Liver (tissue), 9 donors: ENCODE data around the gene THEM4. TPM values are rescaled to one million over a fixed set of nuclear protein-coding genes. Genes with fewer than 3 reads are reported as not detected.

Source experiments
- DNase-seq: peaks from one replicate; pipeline ENCODE4 v3.0.0-alpha.2; 2017; ENCODE audit warnings: low spot score
- H3K27ac ChIP-seq, 2 donors: one replicate each; pipeline ENCODE4 v1.7.0; 2013; ENCODE audit warnings: inconsistent platforms in 2 of 2, low read length in 2 of 2, control low read depth in 1 of 2, low read depth in 1 of 2, mild to moderate bottlenecking in 1 of 2
- H3K27me3 ChIP-seq, 4 donors: one replicate each; pipeline versions ENCODE4 v1.6.1 to v1.7.0; 2013; ENCODE audit warnings: low read length in 3 of 4, inconsistent platforms in 1 of 4, mild to moderate bottlenecking in 1 of 4, moderate library complexity in 1 of 4; ENCODE audit not compliant: control insufficient read depth in 4 of 4, insufficient read depth in 4 of 4
- H3K36me3 ChIP-seq, 4 donors: one replicate each; pipeline versions ENCODE4 v1.6.1 to v1.7.0; 2013; ENCODE audit warnings: low read length in 3 of 4, mild to moderate bottlenecking in 3 of 4, low read depth in 1 of 4, moderate library complexity in 1 of 4; ENCODE audit not compliant: control insufficient read depth in 4 of 4, insufficient read depth in 3 of 4
- H3K4me1 ChIP-seq, 4 donors: one replicate each; pipeline versions ENCODE4 v1.6.1 to v1.7.0; 2013; ENCODE audit warnings: low read length in 3 of 4, mild to moderate bottlenecking in 3 of 4, moderate library complexity in 1 of 4; ENCODE audit not compliant: control insufficient read depth in 4 of 4, insufficient read depth in 4 of 4
- H3K4me3 ChIP-seq, 3 donors: one replicate each; pipeline versions ENCODE4 v1.6.1 to v1.7.0; 2013; ENCODE audit warnings: low read length in 3 of 3, control low read depth in 1 of 3, low read depth in 1 of 3, mild to moderate bottlenecking in 1 of 3
- H3K9ac ChIP-seq, 2 donors: one replicate each; pipeline ENCODE4 v1.7.0; 2013; ENCODE audit warnings: low read length in 2 of 2, mild to moderate bottlenecking in 2 of 2, moderate library complexity in 2 of 2, control low read depth in 1 of 2, low read depth in 1 of 2
- H3K9me3 ChIP-seq, 4 donors: one replicate each; pipeline versions ENCODE4 v1.6.1 to v1.7.0; 2013; ENCODE audit warnings: low read length in 3 of 4; ENCODE audit not compliant: control insufficient read depth in 4 of 4
- EGR1 ChIP-seq, 2 donors: IDR thresholded peaks; 2 replicates each; pipeline ENCODE4 v1.6.1; 2016 to 2018; ENCODE audit warnings: antibody characterized with exemption in 2 of 2, low read depth in 2 of 2
- FOXA1 ChIP-seq: IDR thresholded peaks from 2 replicates; pipeline ENCODE4 v1.6.1; 2016; ENCODE audit warnings: antibody characterized with exemption
- FOXA2 ChIP-seq: IDR thresholded peaks from 2 replicates; pipeline ENCODE4 v1.6.1; 2016; ENCODE audit warnings: antibody characterized with exemption
- GABPA ChIP-seq, 2 donors: IDR thresholded peaks in 1 of 2; conservative IDR thresholded peaks in 1 of 2; 2 replicates each; pipeline ENCODE4 v1.6.1; 2016; ENCODE audit warnings: antibody characterized with exemption in 2 of 2, mild to moderate bottlenecking in 1 of 2, moderate library complexity in 1 of 2
- HNF4A ChIP-seq, 2 donors: conservative IDR thresholded peaks; 2 replicates each; pipeline ENCODE4 v1.6.1; 2016; ENCODE audit warnings: antibody characterized with exemption in 2 of 2, mild to moderate bottlenecking in 2 of 2
- HNF4G ChIP-seq: IDR thresholded peaks from 2 replicates; pipeline ENCODE4 v1.6.1; 2016; ENCODE audit warnings: antibody characterized with exemption
- JUND ChIP-seq, 2 donors: IDR thresholded peaks; 2 replicates each; pipeline ENCODE4 v1.6.1; 2016; ENCODE audit warnings: antibody characterized with exemption in 2 of 2
- RAD21 ChIP-seq, 2 donors: IDR thresholded peaks; 2 replicates each; pipeline ENCODE4 v1.6.1; 2016; ENCODE audit warnings: antibody characterized with exemption in 2 of 2, mild to moderate bottlenecking in 2 of 2
- SP1 ChIP-seq: IDR thresholded peaks from 2 replicates; pipeline ENCODE4 v1.6.1; 2018; ENCODE audit warnings: antibody characterized with exemption, mild to moderate bottlenecking
- TAF1 ChIP-seq: conservative IDR thresholded peaks from 2 replicates; pipeline ENCODE4 v1.6.1; 2016; ENCODE audit warnings: antibody characterized with exemption, mild to moderate bottlenecking
- YY1 ChIP-seq: IDR thresholded peaks from 2 replicates; pipeline ENCODE4 v1.6.1; 2016; ENCODE audit warnings: antibody characterized with exemption, mild to moderate bottlenecking
- WGBS: extraction: QIAGEN DNeasy Blood & Tissue Kit; methylation state at CpG from one replicate; pipeline ENCODE4 v1.1.7; 2013; 5-methylcytosine and 5-hydroxymethylcytosine counted together
- polyA plus RNA-seq, 2 donors: library from polyadenylated mRNA; stranded (reverse) in 1 of 2; unstranded in 1 of 2; fragments of 200-250 nt in 1 of 2; fragments of >200 nt in 1 of 2; fragmentation: Nextera tagmentation in 1 of 2; extraction: Ambion mirVana in 1 of 2; gene quantifications; one replicate each; pipeline versions ENCODE4 v1.2.1 to v1.2.3, GENCODE V29; 2013 to 2015
- total RNA-seq, 2 donors: library from RNA; depleted of rRNA; stranded (reverse); fragments of >200 nt; gene quantifications; one replicate each; pipeline ENCODE4 v1.2.3, GENCODE V29; 2014
- TF ChIP-seq, protein P1 (sequence below): IDR thresholded peaks from 2 replicates; pipeline ENCODE4 v1.6.1; 2016; ENCODE audit warnings: antibody characterized with exemption, mild to moderate bottlenecking
- TF ChIP-seq, protein P2 (sequence below): fragments of 150-350 bp; IDR thresholded peaks from 2 replicates; pipeline ENCODE4 v1.5.1; 2017; ENCODE audit warnings: improper control_type of control experiment, low read depth, low read length; ENCODE audit not compliant: missing input control
- TF ChIP-seq, protein P3 (sequence below): IDR thresholded peaks from 2 replicates; pipeline ENCODE4 v1.6.1; 2016; ENCODE audit warnings: antibody characterized with exemption
- donor health status: healthy.
- donor health status: healthy.
- donor health status: healthy.
- donor health status: healthy.
- donor health status: healthy.

The THEM4 gene
- total and polyA plus RNA-seq, 4 donors: 6.1 to 16.2 (median 9.8) TPM

DNA sequence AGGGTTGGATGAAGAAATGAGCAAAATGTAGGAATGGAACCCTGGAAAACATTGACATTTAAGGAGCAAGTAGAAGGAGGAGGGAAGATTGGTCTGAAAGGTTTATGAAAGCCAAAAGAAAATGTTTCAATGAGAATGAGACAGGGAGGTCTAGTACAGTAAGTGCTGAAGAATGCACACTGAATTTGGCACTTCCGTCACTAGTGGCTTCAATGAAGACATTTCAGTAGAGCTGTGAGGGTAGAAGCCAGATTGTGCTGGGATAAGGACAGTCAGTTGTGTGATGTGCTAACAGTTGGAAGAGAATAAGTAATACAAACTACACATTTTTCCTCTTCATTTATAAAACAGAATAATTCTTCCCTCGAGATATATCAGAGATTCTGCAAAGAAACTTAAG is 17.1 kb downstream of the THEM4 start:
- peaks cover 2 to 29% (median 6%) of the 10 kb centered on the region in 4 donors for H3K36me3 ChIP-seq

DNA sequence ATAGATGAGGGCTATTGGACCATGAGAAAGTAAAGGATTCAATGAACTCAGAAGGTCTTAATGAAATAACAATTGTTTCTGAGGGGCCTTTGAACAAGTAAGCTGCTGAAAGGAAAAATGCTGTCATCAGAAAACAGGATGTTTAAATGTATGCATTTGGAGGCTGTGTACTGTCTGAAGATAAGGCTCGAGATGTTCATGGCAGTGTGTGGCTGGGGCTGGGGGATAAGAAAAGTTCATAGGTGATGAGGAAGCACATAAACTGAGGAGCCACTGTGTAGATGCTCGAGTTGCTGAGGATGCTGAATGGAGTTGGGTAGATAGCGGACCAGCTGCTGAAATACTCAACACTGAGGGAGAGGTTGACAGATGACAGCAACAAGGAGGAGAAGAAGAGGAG is 17.8 kb downstream of the THEM4 start:
- TF ChIP-seq FOXA2 (no peak), HNF4A (conservative IDR thresholded peaks at IDR 0.05) (no peak), JUND (IDR thresholded peaks at IDR 0.05) (no peak)
- TF ChIP-seq, protein P1, sequence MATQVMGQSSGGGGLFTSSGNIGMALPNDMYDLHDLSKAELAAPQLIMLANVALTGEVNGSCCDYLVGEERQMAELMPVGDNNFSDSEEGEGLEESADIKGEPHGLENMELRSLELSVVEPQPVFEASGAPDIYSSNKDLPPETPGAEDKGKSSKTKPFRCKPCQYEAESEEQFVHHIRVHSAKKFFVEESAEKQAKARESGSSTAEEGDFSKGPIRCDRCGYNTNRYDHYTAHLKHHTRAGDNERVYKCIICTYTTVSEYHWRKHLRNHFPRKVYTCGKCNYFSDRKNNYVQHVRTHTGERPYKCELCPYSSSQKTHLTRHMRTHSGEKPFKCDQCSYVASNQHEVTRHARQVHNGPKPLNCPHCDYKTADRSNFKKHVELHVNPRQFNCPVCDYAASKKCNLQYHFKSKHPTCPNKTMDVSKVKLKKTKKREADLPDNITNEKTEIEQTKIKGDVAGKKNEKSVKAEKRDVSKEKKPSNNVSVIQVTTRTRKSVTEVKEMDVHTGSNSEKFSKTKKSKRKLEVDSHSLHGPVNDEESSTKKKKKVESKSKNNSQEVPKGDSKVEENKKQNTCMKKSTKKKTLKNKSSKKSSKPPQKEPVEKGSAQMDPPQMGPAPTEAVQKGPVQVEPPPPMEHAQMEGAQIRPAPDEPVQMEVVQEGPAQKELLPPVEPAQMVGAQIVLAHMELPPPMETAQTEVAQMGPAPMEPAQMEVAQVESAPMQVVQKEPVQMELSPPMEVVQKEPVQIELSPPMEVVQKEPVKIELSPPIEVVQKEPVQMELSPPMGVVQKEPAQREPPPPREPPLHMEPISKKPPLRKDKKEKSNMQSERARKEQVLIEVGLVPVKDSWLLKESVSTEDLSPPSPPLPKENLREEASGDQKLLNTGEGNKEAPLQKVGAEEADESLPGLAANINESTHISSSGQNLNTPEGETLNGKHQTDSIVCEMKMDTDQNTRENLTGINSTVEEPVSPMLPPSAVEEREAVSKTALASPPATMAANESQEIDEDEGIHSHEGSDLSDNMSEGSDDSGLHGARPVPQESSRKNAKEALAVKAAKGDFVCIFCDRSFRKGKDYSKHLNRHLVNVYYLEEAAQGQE: no peak
- Histone ChIP-seq H3K9me3 (no peaks in the 10 kb centered on the region), H3K36me3 (peaks cover 2 to 28% (median 7%) of the 10 kb centered on the region in 4 donors), H3K9ac (no peak overlapping the region), H3K27ac (no peak overlapping the region), H3K4me1 (no peaks in the 10 kb centered on the region), H3K27me3 (no peaks in the 10 kb centered on the region), H3K4me3 (no peak overlapping the region)
- DNase-seq: no peak
- WGBS: 83% methylated on average over 3 of the region's 3 CpGs

More for the DNA sequence above, 17.1 kb downstream of the THEM4 start:
- H3K9ac ChIP-seq: no peak overlapping the region
- H3K4me1 ChIP-seq: no peaks in the 10 kb centered on the region
- TF ChIP-seq TAF1: no peak
- TF ChIP-seq JUND (IDR thresholded peaks at IDR 0.05): no peak
- TF ChIP-seq, protein P2, sequence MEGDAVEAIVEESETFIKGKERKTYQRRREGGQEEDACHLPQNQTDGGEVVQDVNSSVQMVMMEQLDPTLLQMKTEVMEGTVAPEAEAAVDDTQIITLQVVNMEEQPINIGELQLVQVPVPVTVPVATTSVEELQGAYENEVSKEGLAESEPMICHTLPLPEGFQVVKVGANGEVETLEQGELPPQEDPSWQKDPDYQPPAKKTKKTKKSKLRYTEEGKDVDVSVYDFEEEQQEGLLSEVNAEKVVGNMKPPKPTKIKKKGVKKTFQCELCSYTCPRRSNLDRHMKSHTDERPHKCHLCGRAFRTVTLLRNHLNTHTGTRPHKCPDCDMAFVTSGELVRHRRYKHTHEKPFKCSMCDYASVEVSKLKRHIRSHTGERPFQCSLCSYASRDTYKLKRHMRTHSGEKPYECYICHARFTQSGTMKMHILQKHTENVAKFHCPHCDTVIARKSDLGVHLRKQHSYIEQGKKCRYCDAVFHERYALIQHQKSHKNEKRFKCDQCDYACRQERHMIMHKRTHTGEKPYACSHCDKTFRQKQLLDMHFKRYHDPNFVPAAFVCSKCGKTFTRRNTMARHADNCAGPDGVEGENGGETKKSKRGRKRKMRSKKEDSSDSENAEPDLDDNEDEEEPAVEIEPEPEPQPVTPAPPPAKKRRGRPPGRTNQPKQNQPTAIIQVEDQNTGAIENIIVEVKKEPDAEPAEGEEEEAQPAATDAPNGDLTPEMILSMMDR: no peak
- no peak for TF ChIP-seq EGR1 (IDR thresholded peaks at IDR 0.05; ENCODE audit: low read depth in 2 of 2)
- TF ChIP-seq FOXA1: no peak
- no peak for TF ChIP-seq HNF4A (conservative IDR thresholded peaks at IDR 0.05)
- TF ChIP-seq SP1: no peak
- TF ChIP-seq HNF4G: no peak
- no peak overlapping the region for H3K27ac ChIP-seq
- H3K9me3 ChIP-seq: no peaks in the 10 kb centered on the region
- 95% methylated on average over 2 of the region's 2 CpGs for WGBS
- DNase-seq: no peak
- no peak overlapping the region for H3K4me3 ChIP-seq
- no peaks in the 10 kb centered on the region for H3K27me3 ChIP-seq

DNA sequence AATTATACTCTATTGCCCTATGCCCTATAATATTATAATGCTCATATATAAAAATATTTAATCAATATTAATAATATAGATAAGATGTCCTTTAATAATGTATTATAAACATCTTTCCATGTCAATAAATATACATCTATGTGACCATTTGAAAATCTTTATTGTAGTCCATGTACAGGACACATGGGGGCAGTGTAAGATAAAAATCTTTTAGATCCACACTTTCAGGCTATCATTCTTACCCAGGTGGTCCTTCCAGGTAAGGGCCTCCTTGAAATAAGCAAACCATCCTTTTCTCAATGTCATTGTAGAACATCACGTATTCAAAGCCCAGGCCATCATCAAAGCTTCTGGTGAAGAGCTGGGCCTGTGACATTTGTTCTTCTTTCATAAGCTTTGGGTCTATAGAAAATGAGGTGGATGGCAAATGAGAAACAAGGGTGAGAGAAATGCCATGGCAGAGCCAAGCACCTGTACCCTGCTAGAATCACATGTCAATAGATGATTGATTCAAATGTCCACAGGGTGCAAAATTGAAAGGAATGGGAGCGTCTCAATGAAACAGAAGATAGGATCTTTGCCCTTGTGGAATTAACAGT is 20.2 kb downstream of the THEM4 start:
- no peaks in the 10 kb centered on the region for H3K9me3 ChIP-seq
- H3K36me3 ChIP-seq: peaks cover 2 to 17% (median 6%) of the 10 kb centered on the region in 4 donors
- WGBS: 73% methylated on average over 2 of the region's 2 CpGs
- no peak overlapping the region for H3K27ac ChIP-seq
- no peak overlapping the region for H3K9ac ChIP-seq
- H3K27me3 ChIP-seq: no peaks in the 10 kb centered on the region
- no peak for DNase-seq
- no peaks in the 10 kb centered on the region for H3K4me1 ChIP-seq
- H3K4me3 ChIP-seq: no peak overlapping the region
- TF ChIP-seq, protein P1: no peak
- TF ChIP-seq FOXA1 (no peak), JUND (IDR thresholded peaks at IDR 0.05) (no peak), HNF4A (conservative IDR thresholded peaks at IDR 0.05) (no peak), RAD21 (IDR thresholded peaks at IDR 0.05) (peak; percentile 61 to 72), GABPA (IDR thresholded peaks at IDR 0.05 in 1 of 2, conservative IDR thresholded peaks at IDR 0.05 in 1 of 2) (no peak), FOXA2 (no peak), SP1 (no peak), YY1 (no peak)
- TF ChIP-seq, protein P2: peak; percentile 39
- TF ChIP-seq, protein P3, sequence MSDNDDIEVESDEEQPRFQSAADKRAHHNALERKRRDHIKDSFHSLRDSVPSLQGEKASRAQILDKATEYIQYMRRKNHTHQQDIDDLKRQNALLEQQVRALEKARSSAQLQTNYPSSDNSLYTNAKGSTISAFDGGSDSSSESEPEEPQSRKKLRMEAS: no peak
